HEK293 (cell line): ENCODE data around the gene VMAC.

ENCODE experiments used
- CTCF ChIP-seq: fragments of 450-650 bp; formaldehyde crosslinking; IDR thresholded peaks from 2 replicates; pipeline ENCODE4 v1.5.1; 2016; ENCODE audit warnings: missing biosample characterization, missing genetic modification characterization
- KLF1 ChIP-seq: fragments of 450-650 bp; formaldehyde crosslinking; IDR thresholded peaks from 2 replicates; pipeline ENCODE4 v1.5.1; 2016; ENCODE audit warnings: missing biosample characterization, missing genetic modification characterization
- REST ChIP-seq: fragments of 450-650 bp; formaldehyde crosslinking; IDR thresholded peaks from 2 replicates; pipeline ENCODE4 v1.5.1; 2016; ENCODE audit warnings: missing biosample characterization, missing genetic modification characterization
- ZBTB26 ChIP-seq: fragments of 450-650 bp; formaldehyde crosslinking; optimal IDR thresholded peaks from 2 replicates; pipeline ENCODE3; 2016; ENCODE audit warnings: missing biosample characterization, mild to moderate bottlenecking, missing genetic modification characterization
- ZFP3 ChIP-seq: fragments of 450-650 bp; formaldehyde crosslinking; IDR thresholded peaks from 2 replicates; pipeline ENCODE4 v1.5.1; 2016; ENCODE audit warnings: low read depth, missing biosample characterization, missing genetic modification characterization
- ZNF2 ChIP-seq: fragments of 450-650 bp; formaldehyde crosslinking; IDR thresholded peaks from 2 replicates; pipeline ENCODE4 v1.5.1; 2016; ENCODE audit warnings: missing biosample characterization, missing genetic modification characterization
- ZNF24 ChIP-seq: fragments of 450-650 bp; formaldehyde crosslinking; IDR thresholded peaks from 2 replicates; pipeline ENCODE4 v1.5.1; 2016; ENCODE audit warnings: missing biosample characterization, missing genetic modification characterization
- ZNF449 ChIP-seq: fragments of 450-650 bp; formaldehyde crosslinking; IDR thresholded peaks from 2 replicates; pipeline ENCODE4 v1.5.1; 2017; ENCODE audit warnings: missing biosample characterization, mild to moderate bottlenecking, missing genetic modification characterization, moderate library complexity
- ZNF624 ChIP-seq: fragments of 450-650 bp; formaldehyde crosslinking; IDR thresholded peaks from 2 replicates; pipeline ENCODE4 v1.5.1; 2017; ENCODE audit warnings: missing biosample characterization, missing genetic modification characterization
- ZNF704 ChIP-seq: fragments of 450-650 bp; formaldehyde crosslinking; IDR thresholded peaks from 2 replicates; pipeline ENCODE4 v1.5.1; 2016; ENCODE audit warnings: missing biosample characterization, missing genetic modification characterization

GRCh38 chr19:5892772-5893275, 11.8 kb upstream of the VMAC start:
- TF ChIP-seq CTCF (tag by site-specific recombination): no peak
- no peak for TF ChIP-seq ZNF449
- no peak for TF ChIP-seq ZNF704 (tag by site-specific recombination)
- TF ChIP-seq ZBTB26 (tag by site-specific recombination): no peak
- TF ChIP-seq REST: no peak
- TF ChIP-seq KLF1: no peak
- no peak for TF ChIP-seq ZNF24 (tag by site-specific recombination)
- no peak for TF ChIP-seq ZFP3 (tag by site-specific recombination)
- TF ChIP-seq ZNF2 (tag by site-specific recombination): no peak
- no peak for TF ChIP-seq ZNF624
